Progenitor cell of endocrine pancreas (in vitro differentiated cells): ENCODE data around the gene TUBA8. TPM values are rescaled to one million over a fixed set of nuclear protein-coding genes. Genes with fewer than 3 reads are reported as not detected.

Experiments used
- DNase-seq: peaks from one replicate; pipeline ENCODE4 v3.0.0; 2021; ENCODE audit warnings: low spot score; ENCODE audit not compliant: unreplicated experiment
- H3K27ac Mint-ChIP-seq: 2 replicates; pipeline ENCODE4 v1.8.0; 2021; ENCODE audit warnings: mild to moderate bottlenecking, moderate library complexity, mixed read lengths
- H3K27me3 Mint-ChIP-seq: 2 replicates; pipeline ENCODE4 v1.8.0; 2021; ENCODE audit warnings: mixed read lengths
- H3K36me3 Mint-ChIP-seq: 2 replicates; pipeline ENCODE4 v1.8.0; 2022; ENCODE audit warnings: mixed read lengths; ENCODE audit not compliant: insufficient read depth
- H3K4me1 Mint-ChIP-seq: 2 replicates; pipeline ENCODE4 v1.8.0; 2021; ENCODE audit warnings: low read depth, mixed read lengths
- H3K4me3 Mint-ChIP-seq: 2 replicates; pipeline ENCODE4 v1.8.0; 2021; ENCODE audit warnings: low read depth, mild to moderate bottlenecking, moderate library complexity, mixed read lengths
- H3K9me3 Mint-ChIP-seq: 2 replicates; pipeline ENCODE4 v1.8.0; 2021; ENCODE audit warnings: low read depth, mixed read lengths
- CTCF ChIP-seq: fragments of 200-600 bp; sonication (generic); IDR thresholded peaks from one replicate; pipeline ENCODE4 v1.5.0; 2021; ENCODE audit warnings: antibody characterized with exemption, mild to moderate bottlenecking; ENCODE audit not compliant: unreplicated experiment
- total RNA-seq: library from RNA; stranded (reverse); gene quantifications from 2 replicates; pipeline ENCODE4 v1.2.1, GENCODE V29; 2021

Gene TUBA8
- total RNA-seq, 1 donor from 2014 or later: 2.4 TPM

- H3K4me1 Mint-ChIP-seq: peaks cover 18% of the 10 kb centered on the region
- H3K27me3 Mint-ChIP-seq: peaks cover 4% of the 10 kb centered on the region
- DNase-seq: no peak
- no peak overlapping the region for H3K27ac Mint-ChIP-seq
- H3K36me3 Mint-ChIP-seq: peaks cover 6% of the 10 kb centered on the region
- TF ChIP-seq CTCF: no peak
- H3K9me3 Mint-ChIP-seq: no peaks in the 10 kb centered on the region
- H3K4me3 Mint-ChIP-seq: no peak overlapping the region
Measured at GRCh38 chr22:18075101-18075719, 35.4 kb upstream of the TUBA8 start.

- Mint-ChIP-seq H3K27ac (peak overlapping the region; percentile 88), H3K4me1 (peaks cover 13% of the 10 kb centered on the region), H3K27me3 (peaks cover 4% of the 10 kb centered on the region), H3K9me3 (no peaks in the 10 kb centered on the region), H3K4me3 (peak overlapping the region; percentile 66), H3K36me3 (peaks cover 11% of the 10 kb centered on the region)
- peak; percentile 39 for DNase-seq
- peak; percentile 88 for TF ChIP-seq CTCF
Measured at GRCh38 chr22:18075720-18076497, 34.7 kb upstream of the TUBA8 start.

DNA sequence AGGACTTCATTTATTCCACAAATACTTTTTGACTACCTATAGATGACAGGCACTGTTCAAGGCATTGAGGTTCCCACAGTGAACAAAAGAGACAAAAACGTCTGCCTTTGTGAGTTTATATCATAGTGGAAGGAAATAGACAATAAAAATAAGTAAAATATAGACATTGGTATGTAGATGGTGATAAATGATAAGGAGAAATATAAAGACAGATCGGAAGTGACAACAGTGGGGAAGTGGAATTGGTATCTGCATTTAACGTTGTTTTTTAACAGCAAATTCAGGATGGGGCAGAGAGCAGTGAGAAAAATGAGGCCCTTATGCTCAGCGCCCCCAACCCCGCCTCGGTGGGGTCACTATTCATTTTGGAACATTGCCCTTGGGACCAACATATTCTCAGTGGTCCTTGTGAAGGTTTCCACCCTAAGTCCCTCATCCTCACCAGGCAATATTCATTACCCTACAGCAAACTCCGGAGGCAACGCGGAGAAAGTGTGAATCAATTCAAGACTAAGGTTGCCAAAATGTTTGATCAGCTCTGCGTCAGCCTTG, 33.4 kb upstream of the TUBA8 start:
- no peak for TF ChIP-seq CTCF
- Mint-ChIP-seq H3K4me3 (peak overlapping the region; percentile 88), H3K4me1 (peaks cover 13% of the 10 kb centered on the region), H3K36me3 (peaks cover 19% of the 10 kb centered on the region), H3K27me3 (peaks cover 2% of the 10 kb centered on the region), H3K9me3 (no peaks in the 10 kb centered on the region), H3K27ac (peak overlapping the region; percentile 98)
- no peak for DNase-seq

- peak; percentile 81 for DNase-seq
- Mint-ChIP-seq H3K4me3 (peak within 1 kb of the TSS; percentile 88), H3K9me3 (no peaks in the 10 kb centered on the region), H3K27ac (peak within 1 kb of the TSS; percentile 98), H3K36me3 (peaks cover 20% of the 10 kb centered on the region), H3K27me3 (no peaks in the 10 kb centered on the region), H3K4me1 (peaks cover 13% of the 10 kb centered on the region)
- no peak for TF ChIP-seq CTCF
Measured at GRCh38 chr22:18077639-18078328, 32.8 kb upstream of the TUBA8 start, which contains the start of gene PEX26. PEX26 (plus strand) TSS chr22:18077990; CDS start chr22:18078377, 387 bp downstream.
